GM19324 (cell line): ENCODE data around the gene ACAD11.
"Not testable (repeated sequence)": the region's sequence is repeated elsewhere in the genome, so short reads cannot be mapped to it uniquely, and the experiment has no call there.

ENCODE experiments used
- ATAC-seq: cut with Tn5 transposase; IDR thresholded peaks from one replicate; pipeline ENCODE4 v1.9.1; 2021; ENCODE audit warnings: mild to moderate bottlenecking, moderate library complexity; ENCODE audit not compliant: unreplicated experiment, low FRiP score

Gene ACAD11

GRCh38 chr3:132654190-132654589 is 5.4 kb downstream of the ACAD11 start:
- ATAC-seq = no peak

DNA sequence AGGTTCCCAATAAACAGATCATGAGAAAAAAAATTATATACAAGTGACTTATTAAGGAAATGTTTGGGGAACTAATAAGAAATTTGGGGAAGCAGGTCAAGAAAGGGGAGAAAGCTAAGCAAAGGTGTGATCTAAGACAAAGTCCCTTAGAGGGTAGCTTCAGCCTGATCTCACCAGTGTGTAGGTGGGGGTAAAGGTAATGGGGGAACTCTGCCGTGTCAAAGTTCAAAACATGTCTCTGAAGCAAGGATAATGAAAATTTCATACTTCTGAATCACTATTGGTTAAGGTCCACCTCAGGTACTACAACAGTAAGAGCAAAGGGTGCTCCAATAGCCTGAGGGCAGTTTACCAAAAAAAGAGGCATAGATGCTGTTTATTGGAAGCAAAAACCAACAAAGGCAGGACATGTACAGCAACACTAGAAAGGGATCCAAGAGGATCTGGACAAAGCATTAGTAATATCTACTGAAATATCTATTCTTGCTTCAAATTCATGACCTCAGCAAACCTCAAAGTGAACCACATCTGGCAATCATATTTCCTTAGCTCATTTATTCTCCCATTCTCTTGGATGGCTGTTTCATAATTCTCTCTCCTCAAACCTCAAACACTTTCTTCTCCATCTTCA is 6.9 kb downstream of the ACAD11 start:
- ATAC-seq = no peak

DNA sequence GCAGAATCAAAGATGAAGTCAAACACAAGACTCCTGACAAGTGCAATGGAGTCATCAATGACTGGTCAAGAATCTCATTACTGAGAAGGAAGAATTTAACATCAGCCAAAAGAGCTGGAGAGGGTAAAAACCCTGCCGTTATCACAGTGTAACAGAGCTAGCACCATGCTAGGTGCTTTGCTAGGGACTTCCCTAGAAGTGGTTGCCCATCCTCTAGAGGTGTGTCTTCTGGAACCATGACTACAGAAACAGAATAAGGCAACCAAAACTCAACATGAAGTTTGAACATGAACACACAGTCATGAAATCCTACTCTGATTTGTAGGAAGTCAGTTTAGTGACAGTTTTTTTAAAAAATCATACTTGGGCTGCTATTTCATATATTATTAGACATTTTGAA is 9.5 kb downstream of the ACAD11 start:
- no peak for ATAC-seq

DNA sequence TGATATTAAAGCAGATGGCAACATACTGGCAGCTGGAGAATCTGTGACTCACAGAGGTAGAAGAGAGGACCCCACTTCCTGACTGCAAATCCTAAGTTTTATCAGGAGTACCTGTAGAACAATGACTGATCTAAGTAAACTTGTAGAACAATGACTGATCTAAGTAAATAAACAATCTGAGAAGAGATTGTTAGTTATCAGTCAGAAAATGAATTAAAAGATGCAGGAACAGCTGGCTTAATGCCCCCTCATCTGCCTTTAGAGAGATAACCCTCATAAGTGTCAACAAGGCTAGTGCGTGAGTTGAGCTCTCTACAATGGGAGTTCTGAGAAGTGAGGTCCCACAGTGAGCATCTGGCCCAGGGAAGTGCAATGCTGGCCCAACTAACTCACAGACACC is 14.6 kb downstream of the ACAD11 start:
- no peak for ATAC-seq

DNA sequence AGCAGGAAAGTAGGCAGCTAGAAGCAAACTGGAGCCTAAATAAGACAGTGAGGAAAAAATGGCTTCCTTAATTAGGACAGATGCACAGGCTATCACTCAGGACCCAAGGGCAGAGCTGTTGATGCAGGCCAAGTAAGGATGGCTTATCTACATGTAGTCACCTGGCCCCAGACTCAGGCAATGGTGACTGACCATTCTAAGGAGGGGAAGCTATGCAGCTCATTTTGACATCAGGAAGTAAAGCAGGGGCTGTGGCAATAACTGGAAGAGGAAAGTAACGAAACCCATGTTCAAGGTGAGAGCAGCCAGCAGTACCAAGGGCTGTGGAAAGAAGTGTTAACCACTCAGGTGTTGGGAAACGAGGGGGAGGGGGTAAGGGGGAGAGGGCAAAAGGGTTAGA is 16.2 kb downstream of the ACAD11 start:
- ATAC-seq = no peak

DNA sequence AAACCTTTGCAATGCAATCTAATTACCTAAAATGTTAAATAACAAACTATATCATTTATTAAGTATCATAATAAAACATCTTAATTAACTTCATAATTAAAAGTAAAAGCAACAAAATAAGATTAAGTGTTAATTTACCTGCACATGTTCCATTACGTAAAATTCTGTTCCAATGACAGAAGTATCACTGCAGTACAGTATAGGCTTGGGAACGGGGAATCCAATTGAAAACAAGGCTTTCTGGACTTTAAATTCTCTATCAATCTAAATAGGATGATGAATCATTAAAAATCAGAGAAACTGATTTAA is 17.1 kb downstream of the ACAD11 start:
- ATAC-seq = no peak

GRCh38 chr3:132641837-132642538 is 17.6 kb downstream of the ACAD11 start:
- no peak for ATAC-seq

- not testable (repeated sequence) for ATAC-seq
Observed at GRCh38 chr3:132641427-132641826, 18.2 kb downstream of the ACAD11 start.

DNA sequence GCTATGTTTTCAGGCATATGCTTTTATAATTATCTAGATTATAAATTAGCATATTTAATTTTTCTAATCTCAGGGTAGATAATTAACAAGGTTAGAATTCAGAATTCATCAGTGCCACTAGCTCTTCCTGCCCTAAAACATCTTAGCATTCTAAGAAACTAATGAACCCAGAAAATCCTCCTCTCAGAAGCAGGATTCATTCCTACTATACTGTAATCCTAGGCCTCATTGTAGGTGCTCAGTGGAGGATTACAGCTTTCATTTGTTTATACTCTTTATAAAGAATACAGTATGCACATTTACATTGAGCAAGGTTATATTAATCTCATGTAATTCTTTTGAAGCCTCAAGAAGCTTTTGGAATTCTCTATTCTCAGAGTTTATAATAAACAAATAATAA is 20.9 kb downstream of the ACAD11 start:
- ATAC-seq = no peak

DNA sequence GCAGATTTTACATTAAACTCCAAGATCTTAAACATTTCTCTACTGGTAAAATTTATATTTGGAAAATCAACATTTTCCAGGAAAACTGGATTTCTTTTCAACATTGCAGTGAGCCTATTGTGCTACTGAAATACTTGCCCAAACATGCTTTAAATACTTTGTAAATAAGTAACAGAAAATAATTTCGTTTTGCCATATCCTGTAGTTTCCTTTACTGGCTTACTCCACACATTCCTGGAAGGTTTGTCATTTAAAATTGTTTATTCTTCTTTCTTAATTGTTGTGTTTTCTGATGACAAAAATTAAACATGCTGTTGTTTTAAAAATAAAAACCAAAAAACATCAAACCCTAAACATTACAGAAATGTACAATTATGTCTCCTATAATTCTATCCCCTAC is 22.0 kb downstream of the ACAD11 start:
- ATAC-seq = no peak

GRCh38 chr3:132635052-132635451 is 24.6 kb downstream of the ACAD11 start:
- no peak for ATAC-seq

DNA sequence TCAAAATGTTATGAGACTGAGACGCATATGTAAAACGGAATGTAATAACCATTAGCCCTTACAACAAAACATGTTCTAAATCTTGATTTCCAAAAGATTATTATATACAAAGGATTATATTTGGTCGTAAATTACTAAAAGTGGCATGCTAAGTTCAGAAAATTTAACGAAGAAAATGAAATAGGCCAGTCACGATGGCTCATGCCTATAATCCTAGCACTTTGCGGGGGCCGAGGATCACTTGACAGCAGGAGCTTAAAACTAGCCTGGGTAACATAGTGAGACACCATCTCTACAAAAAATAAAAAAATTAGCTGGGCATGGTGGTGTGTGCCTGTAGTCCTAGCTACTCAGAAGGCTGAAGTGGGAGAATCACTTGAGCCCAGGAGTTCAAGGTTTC is 29.0 kb downstream of the ACAD11 start:
- ATAC-seq = no peak

GRCh38 chr3:132629928-132630327 is 29.7 kb downstream of the ACAD11 start:
- ATAC-seq = no peak

GRCh38 chr3:132628157-132628556 is 31.5 kb downstream of the ACAD11 start:
- no peak for ATAC-seq

DNA sequence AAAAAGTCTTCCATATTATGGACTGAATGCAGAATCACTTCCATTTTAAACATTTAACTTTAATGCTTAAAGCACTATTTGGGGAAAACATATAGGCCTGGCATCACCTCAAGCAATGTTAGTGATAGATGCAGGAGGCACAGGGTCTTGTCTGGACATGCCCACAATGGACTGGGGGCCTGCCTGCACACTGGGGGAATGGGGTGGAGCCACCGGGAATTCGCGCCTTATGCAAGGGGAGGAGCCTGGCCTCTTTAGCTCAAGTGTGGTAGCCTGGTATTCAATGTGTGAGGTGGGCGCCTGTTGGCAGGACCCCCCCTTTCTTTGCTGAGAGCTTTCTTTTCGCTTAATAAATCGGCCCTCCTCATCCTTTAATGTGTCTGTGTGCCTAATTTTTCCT is 32.7 kb downstream of the ACAD11 start:
- no peak for ATAC-seq

DNA sequence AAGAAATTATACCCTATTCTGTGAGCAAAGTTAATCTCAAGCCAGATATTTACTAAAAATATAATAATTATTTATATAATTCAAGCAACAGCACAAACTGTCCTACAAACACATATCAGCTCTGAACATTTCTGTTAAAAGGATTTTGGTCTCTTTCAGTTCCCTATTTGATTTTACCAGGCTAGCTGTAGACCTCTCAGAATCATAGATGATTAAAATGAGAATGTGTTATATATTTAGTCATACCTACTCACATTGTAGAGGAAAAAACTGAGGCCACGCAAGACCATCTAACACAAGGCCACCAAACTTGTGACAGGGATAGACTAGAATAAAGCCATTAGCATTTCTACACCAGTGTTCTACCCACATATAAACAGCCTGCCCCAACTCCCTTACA is 34.0 kb downstream of the ACAD11 start:
- ATAC-seq = peak; percentile 59

DNA sequence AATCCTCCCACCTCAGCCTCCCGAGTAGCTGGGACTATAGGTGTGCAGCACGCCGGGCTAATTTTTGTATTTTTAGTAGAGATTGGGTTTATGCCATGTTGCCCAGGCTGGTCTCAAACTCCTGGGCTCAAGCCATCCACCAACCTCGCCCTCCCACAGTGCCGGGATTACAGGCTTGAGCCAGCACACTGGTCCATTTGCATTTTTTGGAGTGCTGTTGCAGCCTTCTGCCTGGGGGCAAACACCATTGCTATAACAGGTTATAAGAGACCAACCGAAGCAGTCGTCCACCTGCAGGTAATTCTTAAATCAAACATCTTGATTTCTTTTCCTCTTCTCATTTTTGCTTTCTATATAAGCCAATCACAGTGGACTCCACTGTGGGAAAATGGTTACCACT is 34.8 kb downstream of the ACAD11 start:
- no peak for ATAC-seq

- no peak for ATAC-seq
Observed at GRCh38 chr3:132623646-132624045, 36.0 kb downstream of the ACAD11 start.

GRCh38 chr3:132622761-132623160 is 36.8 kb downstream of the ACAD11 start:
- ATAC-seq = no peak

DNA sequence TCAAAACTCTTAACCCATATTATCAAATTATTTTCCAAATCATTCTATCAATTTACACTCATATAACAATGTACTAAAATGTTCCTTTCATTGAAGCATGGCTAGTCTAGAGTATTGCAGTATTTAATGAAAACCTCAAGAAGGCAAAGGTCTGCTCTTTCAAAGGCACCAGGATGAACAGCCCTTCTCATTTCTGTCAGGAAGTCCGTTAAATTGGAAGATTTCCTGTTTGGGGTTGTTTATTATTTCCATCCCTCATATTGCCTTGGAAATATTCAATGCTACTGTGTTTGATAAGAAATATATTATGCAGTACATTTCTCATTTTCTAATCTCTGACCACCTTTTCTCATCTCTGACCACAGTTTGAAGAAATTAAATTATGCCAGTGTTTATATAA is 37.5 kb downstream of the ACAD11 start:
- no peak for ATAC-seq

DNA sequence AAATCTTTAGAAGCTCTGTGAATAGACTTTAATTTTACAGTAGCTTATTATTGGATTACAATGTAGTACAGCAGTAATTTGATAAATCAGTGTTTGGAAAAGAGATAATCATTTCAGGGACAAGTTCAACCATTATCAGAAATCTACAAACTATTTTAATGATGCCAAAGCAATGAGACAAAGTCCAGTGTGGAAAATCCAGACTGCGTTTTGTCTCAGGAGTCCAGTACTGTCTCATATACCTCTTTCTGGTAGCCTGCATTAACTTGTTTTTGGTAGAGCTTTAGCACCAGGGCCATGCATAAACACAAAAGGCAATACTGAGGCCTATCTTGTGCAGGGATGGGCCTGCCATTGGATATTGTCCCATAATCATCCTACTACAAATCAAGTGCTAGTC is 42.8 kb downstream of the ACAD11 start:
- no peak for ATAC-seq

DNA sequence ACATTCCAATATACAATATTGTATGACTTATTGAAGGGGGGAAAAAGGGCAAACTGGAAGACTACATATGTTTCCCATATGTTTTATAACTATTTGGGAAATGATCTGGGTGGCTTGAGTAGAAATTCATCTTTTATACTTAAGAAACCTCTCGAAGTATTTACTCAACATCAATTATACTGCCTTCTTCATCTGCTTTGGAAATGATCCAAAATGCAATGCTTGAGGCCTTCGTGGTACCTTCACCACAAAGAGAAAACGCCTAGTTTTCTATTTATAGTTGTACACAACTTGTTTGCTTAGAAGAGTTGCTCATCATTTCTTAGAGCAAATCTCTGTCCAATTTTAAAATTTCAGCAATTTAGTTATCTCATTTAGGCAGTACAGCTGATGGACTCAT is 43.7 kb downstream of the ACAD11 start:
- no peak for ATAC-seq

DNA sequence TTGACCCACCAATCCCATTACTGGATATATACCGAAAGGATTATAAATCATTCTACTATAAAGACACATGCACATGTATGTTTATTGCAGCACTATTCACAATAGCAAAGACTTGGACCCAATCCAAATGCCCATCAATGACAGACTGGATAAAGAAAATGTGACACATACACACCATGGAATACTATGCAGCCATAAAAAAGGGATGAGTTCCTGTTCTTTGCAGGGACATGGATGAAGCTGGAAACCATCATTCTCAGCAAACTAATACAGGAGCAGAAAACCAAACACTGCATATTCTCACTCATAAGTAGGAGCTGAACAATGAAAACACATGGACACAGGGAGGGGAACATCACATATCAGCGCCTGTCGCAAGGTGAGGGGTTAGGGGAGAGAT is 44.3 kb downstream of the ACAD11 start:
- not testable (repeated sequence) for ATAC-seq
